NCI-H2196 treated with DMSO at 0.1 percent for 48 hours (cell line): ENCODE data around the gene PRDM2.

Experiments used
- DNase-seq: peaks from one replicate; lab custom pipeline; 2025; ENCODE audit not compliant: unreplicated experiment; lab: John Stamatoyannopoulos, UW

The PRDM2 gene

DNA sequence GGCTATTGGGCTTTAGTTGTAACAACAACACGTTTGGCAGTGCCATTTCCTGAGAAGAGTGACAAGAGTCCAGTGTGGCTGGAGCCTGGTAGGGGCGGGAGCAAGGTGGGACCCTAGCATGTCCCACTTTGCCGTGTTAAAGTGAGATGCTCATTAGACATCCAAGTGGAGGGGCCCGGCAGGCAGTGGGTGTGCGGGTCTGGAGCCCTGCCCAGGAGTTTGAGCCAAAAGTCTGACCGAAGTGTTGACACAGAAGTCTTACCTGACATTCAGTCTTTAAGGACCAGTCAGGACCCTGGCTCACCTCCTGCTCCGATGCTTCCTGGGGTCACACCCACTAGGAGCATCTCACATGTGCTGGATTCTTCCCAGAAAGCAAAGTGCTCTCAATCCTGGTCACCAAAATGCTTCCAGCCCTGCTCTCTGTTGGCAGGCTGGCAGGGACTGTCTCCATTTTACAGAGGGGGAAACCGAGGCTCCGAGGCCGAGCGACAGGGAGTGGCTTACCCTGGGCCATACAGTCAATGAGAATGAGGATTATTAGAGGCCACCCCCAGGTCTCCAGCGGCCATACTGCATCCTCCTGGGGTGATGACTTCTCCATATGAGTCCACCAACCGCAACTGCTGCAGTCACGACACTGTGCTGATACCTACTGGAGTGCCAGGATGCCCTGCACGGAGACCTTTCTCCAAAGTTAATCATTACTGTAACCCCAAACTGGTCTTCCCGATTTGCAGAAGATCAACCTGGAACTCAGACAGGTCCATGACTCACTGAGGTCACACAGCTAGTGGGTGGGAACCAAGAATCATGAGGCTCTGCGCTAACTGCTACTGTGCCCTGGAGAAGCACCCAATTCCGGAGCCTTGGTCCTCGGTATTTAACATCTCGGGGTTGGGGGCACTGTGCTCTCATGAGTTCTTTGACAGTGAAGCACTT, 112.7 kb downstream of the PRDM2 start:
- DNase-seq = no peak

DNA sequence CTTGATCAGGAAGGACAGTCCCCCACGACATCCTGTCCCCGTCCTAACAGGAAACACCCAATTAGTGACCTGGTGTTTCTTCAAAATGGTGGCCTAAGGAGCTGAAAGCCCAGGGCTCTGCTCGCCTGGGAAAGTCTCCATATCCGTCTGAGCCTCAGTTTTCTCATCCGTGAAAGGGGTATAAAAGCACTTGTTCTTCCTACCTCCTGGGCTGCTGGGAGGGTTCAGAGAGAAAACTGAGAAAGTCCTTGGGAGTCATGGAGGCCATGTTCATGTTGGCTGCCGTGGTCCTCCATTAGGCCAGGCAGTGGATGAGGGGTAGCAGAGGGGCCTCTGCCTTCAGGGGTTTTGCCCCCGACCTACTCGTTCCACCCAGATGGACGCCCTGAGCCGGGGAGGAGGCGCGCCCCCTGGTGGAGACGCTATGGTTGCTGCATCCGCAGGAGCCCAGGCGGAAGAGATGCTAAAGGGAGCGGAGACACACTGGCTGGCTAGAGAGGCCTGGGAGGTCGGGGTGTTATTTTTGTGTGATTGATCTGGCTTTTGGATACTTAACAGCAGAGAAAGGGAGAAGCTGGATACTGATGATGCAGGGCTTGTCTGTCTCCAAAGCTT, 113.5 kb downstream of the PRDM2 start:
- no peak for DNase-seq

DNA sequence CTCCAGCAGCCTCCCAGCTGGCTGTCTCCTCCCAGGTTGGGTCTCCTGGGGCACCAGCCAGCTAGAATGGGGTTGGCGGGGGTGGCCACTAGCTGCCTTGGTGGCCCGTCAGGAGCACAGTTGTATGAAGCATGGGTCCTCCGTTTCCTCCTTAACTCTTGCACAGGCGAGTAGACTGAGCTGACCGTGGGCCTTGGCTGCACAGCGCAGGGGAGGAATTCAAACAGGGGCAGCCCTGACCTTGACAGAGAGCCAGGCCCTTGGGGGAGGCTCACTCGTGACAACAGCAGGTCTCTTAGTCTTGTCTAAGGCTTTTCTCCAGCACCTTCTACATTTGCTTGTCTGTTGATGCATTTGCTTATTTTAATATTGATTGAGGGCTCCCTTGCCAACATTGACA, 114.1 kb downstream of the PRDM2 start:
- no peak for DNase-seq

GRCh38 chr1:13816016-13816760, 116.2 kb downstream of the PRDM2 start:
- DNase-seq = no peak

- no peak for DNase-seq
These were observed 117.9 kb downstream of the PRDM2 start for GRCh38 chr1:13817906-13818305.

- DNase-seq = no peak
These were observed 118.9 kb downstream of the PRDM2 start for GRCh38 chr1:13818926-13819325.

GRCh38 chr1:13819642-13820041, 119.7 kb downstream of the PRDM2 start:
- no peak for DNase-seq

GRCh38 chr1:13820055-13820454, 120.1 kb downstream of the PRDM2 start:
- DNase-seq = no peak

GRCh38 chr1:13820456-13820855, 120.5 kb downstream of the PRDM2 start:
- no peak for DNase-seq

GRCh38 chr1:13823126-13823880, 123.3 kb downstream of the PRDM2 start:
- DNase-seq = no peak

- no peak for DNase-seq
These were observed 123.9 kb downstream of the PRDM2 start for GRCh38 chr1:13823936-13824335.

- no peak for DNase-seq
These were observed 124.6 kb downstream of the PRDM2 start for GRCh38 chr1:13824626-13825025.

GRCh38 chr1:13825033-13825432, 125.0 kb downstream of the PRDM2 start:
- DNase-seq = no peak

- DNase-seq = no peak
These were observed 126.0 kb downstream of the PRDM2 start for GRCh38 chr1:13826009-13826408.

- DNase-seq = no peak
These were observed 126.6 kb downstream of the PRDM2 start for GRCh38 chr1:13826591-13826990.

GRCh38 chr1:13828454-13829151, 128.6 kb downstream of the PRDM2 start:
- no peak for DNase-seq

- no peak for DNase-seq
These were observed 129.3 kb downstream of the PRDM2 start for GRCh38 chr1:13829152-13829769.

DNA sequence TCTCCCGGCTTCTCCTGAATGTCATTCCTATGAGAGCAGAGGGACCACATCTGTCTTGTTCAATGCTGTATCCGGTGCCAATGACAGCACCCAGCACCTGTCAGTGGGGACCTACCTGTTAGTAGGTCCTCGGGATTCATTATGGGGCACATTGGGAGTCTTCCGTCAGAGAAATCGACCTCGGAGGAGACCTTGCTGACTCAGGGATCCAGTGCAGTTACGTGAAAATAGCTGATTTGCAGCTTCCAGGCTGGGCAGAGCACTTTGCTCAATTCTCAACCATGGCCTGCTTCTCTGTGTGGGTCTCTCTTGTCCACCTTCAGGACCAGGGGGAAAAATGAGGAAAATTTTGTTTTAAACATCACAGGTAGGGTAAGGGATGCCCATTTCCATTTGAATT, 130.2 kb downstream of the PRDM2 start:
- no peak for DNase-seq

GRCh38 chr1:13830616-13831280, 130.8 kb downstream of the PRDM2 start:
- DNase-seq = peak; percentile 28
